Astrocyte of the spinal cord (primary cell): ENCODE data around the gene KHK.

ENCODE experiments used
- DNase-seq: peaks from one replicate; pipeline ENCODE4 v3.0.0; 2011; ENCODE audit warnings: low read depth, low spot score
- H3K4me3 ChIP-seq: 2 replicates; pipeline ENCODE4 v1.5.1; 2011; ENCODE audit warnings: low read depth, mild to moderate bottlenecking, low read length, moderate library complexity
- in situ Hi-C: cut with HindIII; loops from 2 replicates; pipeline ENCODE4 v1.10.0; 2017; ENCODE audit warnings: low sequenced_read_pairs
- TF ChIP-seq, protein P1 (sequence below): IDR thresholded peaks from 2 replicates; pipeline ENCODE4 v1.5.1; 2012; ENCODE audit warnings: low read depth, mild to moderate bottlenecking, low read length, inconsistent platforms

KHK gene

DNA sequence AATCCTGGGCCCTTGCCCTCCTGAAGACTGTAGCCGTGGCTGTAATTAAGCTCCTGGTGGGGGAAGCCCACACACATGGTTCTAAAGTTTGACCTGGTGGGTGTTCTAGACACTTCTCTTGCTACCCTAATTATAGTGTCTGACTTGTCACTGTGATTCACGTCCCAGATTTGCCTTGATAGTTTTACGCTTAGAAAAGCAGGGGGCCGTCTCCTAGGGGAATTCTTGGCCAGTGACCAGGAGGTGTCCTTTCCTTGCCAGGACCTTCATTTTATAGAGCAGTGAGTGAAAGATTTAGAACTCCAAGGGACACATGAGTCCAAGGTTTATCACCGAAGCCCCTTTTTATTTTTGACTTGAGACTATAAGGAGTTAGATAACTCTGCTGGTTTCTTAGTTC, 44.8 kb upstream of the KHK start:
- H3K4me3 ChIP-seq, result no peak overlapping the region
- TF ChIP-seq, protein P1, sequence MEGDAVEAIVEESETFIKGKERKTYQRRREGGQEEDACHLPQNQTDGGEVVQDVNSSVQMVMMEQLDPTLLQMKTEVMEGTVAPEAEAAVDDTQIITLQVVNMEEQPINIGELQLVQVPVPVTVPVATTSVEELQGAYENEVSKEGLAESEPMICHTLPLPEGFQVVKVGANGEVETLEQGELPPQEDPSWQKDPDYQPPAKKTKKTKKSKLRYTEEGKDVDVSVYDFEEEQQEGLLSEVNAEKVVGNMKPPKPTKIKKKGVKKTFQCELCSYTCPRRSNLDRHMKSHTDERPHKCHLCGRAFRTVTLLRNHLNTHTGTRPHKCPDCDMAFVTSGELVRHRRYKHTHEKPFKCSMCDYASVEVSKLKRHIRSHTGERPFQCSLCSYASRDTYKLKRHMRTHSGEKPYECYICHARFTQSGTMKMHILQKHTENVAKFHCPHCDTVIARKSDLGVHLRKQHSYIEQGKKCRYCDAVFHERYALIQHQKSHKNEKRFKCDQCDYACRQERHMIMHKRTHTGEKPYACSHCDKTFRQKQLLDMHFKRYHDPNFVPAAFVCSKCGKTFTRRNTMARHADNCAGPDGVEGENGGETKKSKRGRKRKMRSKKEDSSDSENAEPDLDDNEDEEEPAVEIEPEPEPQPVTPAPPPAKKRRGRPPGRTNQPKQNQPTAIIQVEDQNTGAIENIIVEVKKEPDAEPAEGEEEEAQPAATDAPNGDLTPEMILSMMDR, result no peak
- in situ Hi-C loops, result no loop called here
- DNase-seq, result peak; percentile 32

DNA sequence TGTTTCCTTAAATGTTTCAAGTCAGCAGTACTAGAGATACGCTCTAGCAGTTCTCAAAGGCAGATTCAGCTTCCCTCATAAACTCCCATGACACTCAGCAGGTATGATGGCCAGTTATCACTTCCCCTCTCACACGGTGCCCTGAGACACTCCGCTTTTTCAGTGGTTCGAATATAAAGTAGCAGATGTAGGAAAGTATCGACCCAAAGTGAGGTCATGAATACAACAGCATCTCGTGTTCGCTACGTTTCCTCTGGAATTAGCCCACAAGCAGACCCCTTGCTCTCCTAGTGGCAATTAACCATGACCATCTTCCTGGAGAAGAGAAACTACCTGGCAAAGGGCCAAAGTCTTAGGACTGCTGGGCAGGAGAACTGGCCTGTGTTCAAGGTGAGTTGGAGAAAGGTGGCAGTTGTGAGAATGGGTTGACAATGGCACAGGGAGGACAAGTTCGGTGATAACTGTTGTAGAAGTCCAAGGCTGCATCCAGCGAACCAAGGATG, 44.4 kb upstream of the KHK start:
- TF ChIP-seq, protein P1, result no peak
- no peak overlapping the region for H3K4me3 ChIP-seq
- in situ Hi-C loops, result no loop called here
- DNase-seq, result no peak

- in situ Hi-C loops, result no loop called here
- TF ChIP-seq, protein P1, result no peak
- no peak for DNase-seq
- no peak overlapping the region for H3K4me3 ChIP-seq
Measured at GRCh38 chr2:27042985-27043634, 43.5 kb upstream of the KHK start.

DNA sequence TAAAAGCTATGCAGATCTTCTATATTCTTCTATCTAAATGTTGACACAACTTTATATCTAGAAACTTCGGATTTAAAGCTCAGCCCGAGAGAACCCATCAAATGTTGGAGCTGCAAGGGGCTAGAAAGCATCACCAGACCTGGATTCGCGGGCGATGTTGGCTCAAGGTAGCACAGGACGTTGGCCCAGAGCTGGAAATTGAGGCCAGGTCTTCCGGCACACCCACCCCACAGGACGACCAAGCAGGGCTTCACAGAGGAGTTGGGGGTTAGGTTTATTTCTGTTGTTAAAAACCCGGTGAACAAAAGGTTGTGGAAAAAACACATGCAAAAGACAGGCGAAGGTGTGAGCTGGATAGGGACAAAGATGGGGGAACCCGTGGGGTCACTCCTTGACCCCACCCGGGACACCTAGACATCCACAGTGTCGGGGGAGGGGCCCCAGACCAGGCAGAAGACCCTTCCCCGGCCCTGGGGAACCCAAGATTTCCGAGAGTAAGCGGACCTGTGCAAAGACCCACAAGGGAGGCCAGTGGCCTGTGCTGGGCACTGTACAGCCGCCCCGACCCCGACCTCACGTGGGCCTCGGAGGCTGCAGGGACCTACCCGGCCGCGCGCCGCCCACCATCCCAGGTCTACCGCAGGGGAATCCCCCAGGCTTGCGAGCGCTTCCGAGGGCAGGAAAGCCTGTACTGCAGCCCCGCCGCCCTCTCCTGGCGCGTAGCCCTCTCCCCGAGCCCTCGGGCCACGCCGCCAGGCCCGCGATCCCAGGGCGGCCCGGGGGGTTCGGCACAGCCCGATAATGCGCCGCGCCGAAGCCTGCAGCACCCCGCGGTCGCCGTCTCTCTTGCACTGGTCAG, 36.9 kb upstream of the KHK start:
- in situ Hi-C loops, result no loop called here
- TF ChIP-seq, protein P1, result no peak
- peak overlapping the region; percentile 91 for H3K4me3 ChIP-seq
- no peak for DNase-seq

DNA sequence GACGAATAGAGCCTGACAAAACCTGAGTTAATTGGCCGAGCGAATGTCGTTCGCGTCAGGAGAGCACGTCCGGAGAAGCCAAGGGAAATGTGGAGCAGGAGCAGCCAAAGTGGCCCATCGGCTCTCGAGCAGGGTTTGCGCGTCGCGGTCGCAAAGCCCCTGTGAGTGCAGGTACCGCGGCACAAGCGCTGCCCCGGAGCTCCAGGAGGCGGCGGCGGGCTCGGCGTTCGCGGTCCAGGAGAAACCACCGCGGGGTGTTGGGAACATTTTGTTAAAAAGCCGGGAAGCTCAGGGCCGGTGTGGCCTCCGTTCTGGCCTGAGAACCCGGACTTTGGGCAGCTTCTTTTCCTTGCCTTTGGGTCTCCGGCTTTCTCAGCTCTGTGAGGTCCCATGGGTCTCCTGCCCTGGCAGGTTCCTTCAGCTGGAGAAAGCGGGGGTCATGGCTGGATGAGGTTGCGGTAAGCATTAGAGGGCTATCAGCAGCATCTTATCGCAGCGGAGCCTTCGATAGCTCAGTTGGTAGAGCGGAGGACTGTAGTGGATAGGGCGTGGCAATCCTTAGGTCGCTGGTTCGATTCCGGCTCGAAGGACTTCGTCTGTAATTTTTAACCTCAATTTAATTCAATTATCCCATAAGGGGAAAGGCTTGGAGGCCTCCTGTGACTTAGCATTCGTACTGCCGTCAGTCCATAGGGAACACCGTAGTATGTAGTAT, 36.1 kb upstream of the KHK start:
- in situ Hi-C loops, result no loop called here
- peak; percentile 96 for DNase-seq
- TF ChIP-seq, protein P1, result peak; percentile 38
- H3K4me3 ChIP-seq, result peak overlapping the region; percentile 91
